ENCODE measurements around the gene ATL1. TPM values are rescaled to one million over a fixed set of nuclear protein-coding genes. Genes with fewer than 3 reads are reported as not detected.
A peak's percentile ranks its signal among the peaks of the same experiment; 100 is the strongest.

ATL1 gene
- total RNA-seq, 1 experiment from 2014 or later: 3.1 TPM

- TSS peak; percentile 57 for BruUV-seq (replicated peaks)
- CTCF ChIA-PET: no interaction called here
- peaks cover 7% of the 10 kb centered on the region for H3K36me3 Mint-ChIP-seq (ENCODE audit: insufficient read depth, unreplicated experiment)
- no peak for DNase-seq
- no peaks in the 10 kb centered on the region for H3K27me3 Mint-ChIP-seq (ENCODE audit: unreplicated experiment)
- no peak overlapping the region for H3K27ac Mint-ChIP-seq (ENCODE audit: unreplicated experiment)
- TF ChIP-seq CTCF (IDR thresholded peaks at IDR 0.05; ENCODE audit: unreplicated experiment): no peak
- H3K4me3 Mint-ChIP-seq (ENCODE audit: low read depth, unreplicated experiment): no peak overlapping the region
- intact Hi-C loops (cut with micrococcal nuclease; ENCODE audit: unreplicated experiment): no loop called here
- H3K9me3 Mint-ChIP-seq (ENCODE audit: low read depth, unreplicated experiment): no peaks in the 10 kb centered on the region
- H3K4me1 Mint-ChIP-seq (ENCODE audit: low read depth, unreplicated experiment): no peaks in the 10 kb centered on the region
These were observed 74.0 kb downstream of the ATL1 start for GRCh38 chr14:50633954-50634353.

DNA sequence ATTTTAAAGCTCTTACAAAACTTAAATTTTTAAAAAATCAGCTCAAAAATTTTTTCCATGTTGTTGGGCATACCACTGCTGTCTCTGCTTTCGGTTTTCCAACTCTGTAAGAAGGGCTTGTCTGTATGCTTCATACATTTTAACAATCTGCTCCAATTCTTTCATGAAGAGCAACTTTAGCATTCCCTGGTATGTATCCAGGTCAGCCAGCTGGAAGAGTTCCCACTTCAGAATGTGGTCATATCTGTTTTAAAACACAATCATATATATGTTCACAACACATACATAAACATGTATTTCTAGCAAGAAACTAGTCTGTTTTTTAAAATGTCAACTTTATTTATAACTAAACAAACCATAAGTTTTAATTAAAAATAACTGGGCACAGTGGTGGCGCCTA lies 75.2 kb downstream of the ATL1 start:
- CTCF ChIA-PET: no interaction called here
- BruUV-seq (replicated peaks): no TSS peak

GRCh38 chr14:50647282-50647681 lies 87.3 kb downstream of the ATL1 start:
- Mint-ChIP-seq H3K36me3 (ENCODE audit: insufficient read depth, unreplicated experiment) (peaks cover 7% of the 10 kb centered on the region), H3K9me3 (ENCODE audit: low read depth, unreplicated experiment) (no peaks in the 10 kb centered on the region), H3K4me3 (ENCODE audit: low read depth, unreplicated experiment) (no peak overlapping the region), H3K27ac (ENCODE audit: unreplicated experiment) (no peak overlapping the region), H3K4me1 (ENCODE audit: low read depth, unreplicated experiment) (no peaks in the 10 kb centered on the region), H3K27me3 (ENCODE audit: unreplicated experiment) (no peaks in the 10 kb centered on the region)
- DNase-seq: no peak
- TF ChIP-seq CTCF (IDR thresholded peaks at IDR 0.05; ENCODE audit: unreplicated experiment): no peak
- intact Hi-C loops (cut with micrococcal nuclease; ENCODE audit: unreplicated experiment): no loop called here
- CTCF ChIA-PET: no interaction called here
- no TSS peak for BruUV-seq (replicated peaks)

More for the DNA sequence above, 75.2 kb downstream of the ATL1 start:
- no peaks in the 10 kb centered on the region for H3K9me3 Mint-ChIP-seq (ENCODE audit: low read depth, unreplicated experiment)
- no peak for DNase-seq
- no peaks in the 10 kb centered on the region for H3K27me3 Mint-ChIP-seq (ENCODE audit: unreplicated experiment)
- TF ChIP-seq CTCF (IDR thresholded peaks at IDR 0.05; ENCODE audit: unreplicated experiment): no peak
- intact Hi-C loops (cut with micrococcal nuclease; ENCODE audit: unreplicated experiment): no loop called here
- no peak overlapping the region for H3K27ac Mint-ChIP-seq (ENCODE audit: unreplicated experiment)
- no peak overlapping the region for H3K4me3 Mint-ChIP-seq (ENCODE audit: low read depth, unreplicated experiment)
- peaks cover 12% of the 10 kb centered on the region for H3K36me3 Mint-ChIP-seq (ENCODE audit: insufficient read depth, unreplicated experiment)
- H3K4me1 Mint-ChIP-seq (ENCODE audit: low read depth, unreplicated experiment): no peaks in the 10 kb centered on the region

- TF ChIP-seq CTCF (IDR thresholded peaks at IDR 0.05; ENCODE audit: unreplicated experiment): no peak
- no TSS peak for BruUV-seq (replicated peaks)
- no peak overlapping the region for H3K27ac Mint-ChIP-seq (ENCODE audit: unreplicated experiment)
- no peaks in the 10 kb centered on the region for H3K4me1 Mint-ChIP-seq (ENCODE audit: low read depth, unreplicated experiment)
- peaks cover 12% of the 10 kb centered on the region for H3K36me3 Mint-ChIP-seq (ENCODE audit: insufficient read depth, unreplicated experiment)
- CTCF ChIA-PET: no interaction called here
- DNase-seq: no peak
- H3K9me3 Mint-ChIP-seq (ENCODE audit: low read depth, unreplicated experiment): no peaks in the 10 kb centered on the region
- no peak overlapping the region for H3K4me3 Mint-ChIP-seq (ENCODE audit: low read depth, unreplicated experiment)
- no peaks in the 10 kb centered on the region for H3K27me3 Mint-ChIP-seq (ENCODE audit: unreplicated experiment)
- intact Hi-C loops (cut with micrococcal nuclease; ENCODE audit: unreplicated experiment): no loop called here
These were observed 87.8 kb downstream of the ATL1 start for GRCh38 chr14:50647753-50648152.

DNA sequence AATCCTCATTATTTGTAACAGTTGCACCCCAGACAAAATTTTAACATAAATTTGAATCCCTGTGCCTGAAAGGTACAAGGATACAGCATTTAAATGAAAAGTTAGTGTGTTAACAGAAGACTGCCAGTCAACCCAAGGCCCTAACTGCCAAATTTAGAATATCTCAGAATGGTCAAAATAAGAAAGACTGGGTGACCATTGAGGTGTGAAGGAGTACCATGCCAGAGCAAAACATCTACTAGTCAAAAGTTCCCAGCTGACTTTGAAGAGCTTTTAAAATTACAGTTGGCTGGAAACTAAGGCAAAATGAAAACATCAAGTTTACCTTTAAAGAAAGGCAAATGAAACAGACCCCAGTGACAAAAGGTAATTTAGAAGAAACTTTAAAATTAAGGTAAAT lies 89.7 kb downstream of the ATL1 start:
- DNase-seq: no peak
- CTCF ChIA-PET: no interaction called here
- BruUV-seq (replicated peaks): no TSS peak
- no peaks in the 10 kb centered on the region for H3K4me1 Mint-ChIP-seq (ENCODE audit: low read depth, unreplicated experiment)
- intact Hi-C loops (cut with micrococcal nuclease; ENCODE audit: unreplicated experiment): no loop called here
- TF ChIP-seq CTCF (IDR thresholded peaks at IDR 0.05; ENCODE audit: unreplicated experiment): no peak
- no peaks in the 10 kb centered on the region for H3K9me3 Mint-ChIP-seq (ENCODE audit: low read depth, unreplicated experiment)
- no peaks in the 10 kb centered on the region for H3K27me3 Mint-ChIP-seq (ENCODE audit: unreplicated experiment)
- H3K4me3 Mint-ChIP-seq (ENCODE audit: low read depth, unreplicated experiment): no peak overlapping the region
- peaks cover 13% of the 10 kb centered on the region for H3K36me3 Mint-ChIP-seq (ENCODE audit: insufficient read depth, unreplicated experiment)
- no peak overlapping the region for H3K27ac Mint-ChIP-seq (ENCODE audit: unreplicated experiment)
